Stimulated activated CD4-positive, alpha-beta T cell treated with anti-CD3 and anti-CD28 coated beads, Interleukin-1b, Interleukin-23, amount 100 ng/mL, for 48 hours (primary cell): ENCODE results near the gene SMIM11.
"Not testable (repeated sequence)": the region's sequence is repeated elsewhere in the genome, so short reads cannot be mapped to it uniquely, and the experiment has no call there.

Experiments used
- DNase-seq: peaks from one replicate; pipeline ENCODE4 v3.0.0-alpha.2; 2020

Gene SMIM11

GRCh38 chr21:34427339-34427738 lies 52.0 kb downstream of the SMIM11 start:
- not testable (repeated sequence) for DNase-seq

GRCh38 chr21:34428441-34428840 lies 53.1 kb downstream of the SMIM11 start:
- DNase-seq = not testable (repeated sequence)

GRCh38 chr21:34429710-34430109 lies 54.4 kb downstream of the SMIM11 start:
- not testable (repeated sequence) for DNase-seq
